ENCODE measurements around the gene RHOXF2B. TPM values are rescaled to one million over a fixed set of nuclear protein-coding genes. Genes with fewer than 3 reads are reported as not detected.
"Not testable (repeated sequence)": the region's sequence is repeated elsewhere in the genome, so short reads cannot be mapped to it uniquely, and the experiment has no call there.

The RHOXF2B gene
- not detected for polyA plus RNA-seq

DNA sequence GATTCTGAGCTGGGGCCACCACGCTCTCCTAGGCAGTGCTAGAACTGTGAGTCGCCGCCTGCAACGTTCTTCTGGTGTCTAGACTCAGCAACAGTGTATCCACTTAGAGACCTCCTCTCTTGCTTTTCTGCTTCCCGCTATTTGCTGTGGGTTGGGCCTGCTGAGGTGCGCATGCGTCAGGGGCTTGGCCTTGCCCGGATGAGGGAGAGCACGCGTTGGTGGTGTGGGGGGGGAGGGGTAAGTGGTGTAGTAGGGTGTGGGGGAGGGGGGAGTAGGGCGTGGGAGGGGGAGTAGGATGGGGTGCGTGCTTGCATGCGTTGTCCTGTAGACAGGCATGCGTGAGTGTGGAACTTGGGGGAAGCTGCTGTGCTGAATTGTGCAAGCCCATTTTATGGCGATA is at the start of gene RHOXF2B:
Gene RHOXF2B, minus strand, starts transcription at position 101 of the 400 bp plus-strand sequence. CDS start 138 bp downstream, outside the sequence.
- H3K4me1 Mint-ChIP-seq; H3K9me3 Mint-ChIP-seq; H3K36me3 Mint-ChIP-seq; H3K27me3 Mint-ChIP-seq (ENCODE audit: low read depth in 3 of 3); DNase-seq; H3K27ac Mint-ChIP-seq; H3K4me3 Mint-ChIP-seq: not testable (repeated sequence)

DNA sequence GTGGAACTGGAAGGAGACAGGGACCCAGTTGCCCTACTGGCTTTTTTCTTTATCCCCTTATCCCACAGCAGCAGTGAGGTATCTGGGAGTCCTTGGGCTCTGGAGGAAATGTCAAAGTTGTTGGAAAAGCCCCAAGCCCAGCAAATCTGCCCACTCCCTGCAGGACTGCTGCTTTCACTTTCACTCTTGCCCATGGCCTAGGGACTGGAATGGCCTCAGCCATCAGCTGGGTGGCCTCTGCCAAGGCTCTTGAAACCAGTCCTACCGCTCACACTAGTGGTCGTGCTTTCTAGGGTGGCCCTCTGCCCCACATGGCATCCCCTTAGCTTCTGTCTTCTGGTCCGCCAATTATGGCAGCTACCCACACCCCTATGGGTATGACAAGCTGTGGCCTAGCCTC is 48.0 kb upstream of the RHOXF2B start:
- Mint-ChIP-seq H3K4me1 (peaks cover 0 to 6% of the 10 kb centered on the region in 2 donors), H3K4me3 (no peak overlapping the region), H3K27ac (peak overlapping the region in 1 of 6 donors; percentile 19), H3K9me3 (no peaks in the 10 kb centered on the region), H3K36me3 (no peaks in the 10 kb centered on the region), H3K27me3 (ENCODE audit: low read depth in 3 of 3) (peaks cover 0 to 2% (median 1%) of the 10 kb centered on the region in 3 donors)
- DNase-seq: no peak

DNA sequence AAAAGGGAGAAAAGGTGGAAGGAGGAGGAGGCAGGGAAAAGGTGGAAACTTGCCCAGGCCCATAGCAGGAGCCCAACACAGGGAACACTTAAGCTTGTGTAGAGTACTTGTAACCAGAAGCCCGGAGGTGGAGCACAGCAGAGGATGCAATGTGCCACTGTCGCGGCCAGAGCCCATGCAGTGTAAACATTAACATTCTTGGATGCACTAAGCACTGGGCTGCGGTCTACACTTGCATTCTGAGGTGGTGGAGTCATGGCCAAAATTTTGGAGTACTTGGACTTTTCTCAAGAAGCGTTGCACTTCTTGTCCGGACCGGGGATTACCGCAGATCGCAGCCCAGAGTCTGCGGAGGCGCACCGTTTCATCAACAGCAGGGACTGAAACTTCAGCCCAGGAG is 42.7 kb upstream of the RHOXF2B start:
- H3K27ac Mint-ChIP-seq: no peak overlapping the region
- no peak for DNase-seq
- no peak overlapping the region for H3K4me3 Mint-ChIP-seq
- peaks cover 0 to 3% (median 2%) of the 10 kb centered on the region in 3 donors for H3K27me3 Mint-ChIP-seq (ENCODE audit: low read depth in 3 of 3)
- no peaks in the 10 kb centered on the region for H3K9me3 Mint-ChIP-seq
- peaks cover 0 to 3% (median 0%) of the 10 kb centered on the region in 3 donors for H3K36me3 Mint-ChIP-seq
- no peaks in the 10 kb centered on the region for H3K4me1 Mint-ChIP-seq

DNA sequence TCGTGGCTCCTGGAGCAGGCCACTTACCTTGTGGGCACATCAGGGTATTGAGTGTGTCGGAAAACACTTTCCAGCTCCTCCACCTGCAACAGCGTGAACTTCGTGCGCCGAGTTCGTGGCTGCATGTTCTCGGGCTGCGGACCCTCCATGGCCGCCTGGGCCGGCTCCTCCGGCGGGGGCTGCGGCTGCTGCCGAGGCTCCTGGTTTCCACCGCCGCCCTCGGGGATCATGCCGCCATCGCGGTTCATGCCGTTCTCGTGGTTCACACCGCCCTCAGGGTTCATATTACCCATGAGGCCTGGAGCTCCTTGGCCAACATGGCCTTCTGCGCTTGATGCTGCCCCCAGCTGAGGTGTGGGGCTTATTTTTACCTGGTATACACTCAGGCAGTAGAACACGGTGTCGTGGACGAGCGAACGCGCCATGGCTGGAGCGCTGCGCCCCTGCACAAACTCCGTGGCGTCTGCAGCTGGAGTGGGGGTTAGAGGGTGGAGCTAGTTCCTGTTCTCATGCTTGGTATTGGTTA is 38.0 kb upstream of the RHOXF2B start, which contains the start of gene RHOXF1:
Gene RHOXF1, minus strand, starts transcription at position 476 of the 526 bp plus-strand sequence. Its CDS starts 51 bp downstream, at position 425.
- DNase-seq: no peak
- no peak within 1 kb of the TSS for H3K27ac Mint-ChIP-seq
- peaks cover 0 to 3% (median 0%) of the 10 kb centered on the region in 3 donors for H3K36me3 Mint-ChIP-seq
- H3K9me3 Mint-ChIP-seq: no peaks in the 10 kb centered on the region
- no peaks in the 10 kb centered on the region for H3K4me1 Mint-ChIP-seq
- H3K4me3 Mint-ChIP-seq: no peak within 1 kb of the TSS
- peaks cover 0 to 3% (median 2%) of the 10 kb centered on the region in 3 donors for H3K27me3 Mint-ChIP-seq (ENCODE audit: low read depth in 3 of 3)

DNA sequence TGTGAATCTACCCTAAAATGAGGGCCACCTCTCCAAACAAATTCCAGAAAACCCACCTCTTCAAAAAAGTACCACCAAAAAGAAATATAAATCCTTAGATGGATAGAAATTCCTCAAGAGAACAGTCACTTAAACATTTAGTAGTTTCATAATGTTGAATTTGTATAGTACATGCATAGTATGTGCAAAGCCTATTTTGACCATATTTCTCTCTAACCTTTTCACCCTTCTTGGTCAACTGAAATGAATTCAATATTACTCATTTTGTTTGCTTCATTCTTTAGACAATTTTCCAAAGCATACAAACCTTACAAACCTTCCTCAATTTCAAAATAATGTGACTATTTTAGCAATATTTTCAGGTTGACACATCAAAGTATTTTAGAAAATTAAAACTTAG is 34.1 kb upstream of the RHOXF2B start:
- Mint-ChIP-seq H3K9me3 (no peaks in the 10 kb centered on the region), H3K27me3 (ENCODE audit: low read depth in 3 of 3) (peaks cover 0 to 2% (median 0%) of the 10 kb centered on the region in 3 donors), H3K4me1 (no peaks in the 10 kb centered on the region), H3K36me3 (no peaks in the 10 kb centered on the region), H3K4me3 (no peak overlapping the region), H3K27ac (no peak overlapping the region)
- DNase-seq: no peak

DNA sequence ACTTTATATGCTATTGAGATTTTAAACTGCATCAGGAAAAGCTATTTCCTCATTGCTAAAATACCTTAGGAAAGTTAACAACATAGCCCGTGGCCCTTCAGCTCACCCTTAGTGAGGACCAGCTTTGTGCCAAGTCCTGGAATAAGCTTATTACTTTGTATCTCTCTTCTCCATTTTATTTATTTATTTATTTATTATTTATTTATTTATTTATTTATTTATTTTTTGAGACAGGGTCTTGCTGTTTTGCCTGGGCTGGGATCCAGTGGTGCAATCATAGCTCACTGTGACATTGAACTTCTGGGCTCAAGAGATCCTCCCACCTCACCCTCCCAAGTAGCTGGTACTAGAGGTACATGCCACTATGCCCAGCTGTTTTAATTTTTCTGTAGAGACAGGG is 31.9 kb upstream of the RHOXF2B start:
- Mint-ChIP-seq H3K4me3 (no peak overlapping the region), H3K27ac (no peak overlapping the region), H3K9me3 (peaks cover 0 to 3% (median 0%) of the 10 kb centered on the region in 6 donors), H3K27me3 (ENCODE audit: low read depth in 3 of 3) (peaks cover 0 to 1% (median 0%) of the 10 kb centered on the region in 3 donors), H3K4me1 (no peaks in the 10 kb centered on the region), H3K36me3 (no peaks in the 10 kb centered on the region)
- no peak for DNase-seq

DNA sequence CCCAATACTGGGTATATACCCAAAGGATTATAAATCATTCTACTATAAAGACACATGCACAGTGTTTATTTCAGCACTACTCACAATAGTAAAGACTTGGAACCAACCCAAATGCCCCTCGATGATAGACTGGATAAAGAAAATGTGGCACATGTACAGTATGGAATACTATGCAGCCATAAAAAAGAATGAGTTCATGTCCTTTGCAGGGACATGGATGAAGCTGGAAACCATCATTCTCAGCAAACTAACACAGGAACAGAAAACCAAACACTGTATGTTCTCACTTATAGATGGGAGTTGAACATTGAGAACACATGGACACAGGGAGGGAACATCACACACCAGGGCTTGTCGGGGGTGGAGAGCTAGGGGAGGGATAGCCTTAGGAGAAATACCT is 27.2 kb upstream of the RHOXF2B start:
- H3K36me3 Mint-ChIP-seq: peaks cover 0 to 11% (median 3%) of the 10 kb centered on the region in 3 donors
- H3K27me3 Mint-ChIP-seq (ENCODE audit: low read depth in 3 of 3); H3K4me1 Mint-ChIP-seq; H3K4me3 Mint-ChIP-seq; DNase-seq; H3K27ac Mint-ChIP-seq: not testable (repeated sequence)
- peaks cover 10 to 34% (median 24%) of the 10 kb centered on the region in 6 donors for H3K9me3 Mint-ChIP-seq

DNA sequence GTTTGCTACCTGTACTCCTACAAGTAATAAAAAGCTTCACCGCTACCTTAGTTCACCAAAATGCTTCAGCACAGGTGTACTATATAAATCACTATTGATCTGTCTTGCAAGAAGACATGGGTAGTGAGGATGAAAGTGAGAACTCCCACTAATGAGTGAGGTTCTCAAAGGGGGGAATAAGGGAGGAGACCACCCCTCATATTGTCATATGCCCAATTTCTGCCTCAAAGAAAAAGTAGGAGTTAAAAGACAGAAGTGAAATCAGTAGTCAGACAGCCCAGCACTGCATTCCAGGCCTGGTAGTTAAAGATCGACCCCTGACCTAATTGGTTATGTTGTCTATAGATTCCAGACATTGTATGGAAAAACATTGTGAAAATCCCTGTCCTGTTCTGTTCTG is 23.6 kb upstream of the RHOXF2B start:
- peaks cover 10 to 34% (median 24%) of the 10 kb centered on the region in 6 donors for H3K9me3 Mint-ChIP-seq
- not testable (repeated sequence) for H3K27me3 Mint-ChIP-seq (ENCODE audit: low read depth in 3 of 3)

DNA sequence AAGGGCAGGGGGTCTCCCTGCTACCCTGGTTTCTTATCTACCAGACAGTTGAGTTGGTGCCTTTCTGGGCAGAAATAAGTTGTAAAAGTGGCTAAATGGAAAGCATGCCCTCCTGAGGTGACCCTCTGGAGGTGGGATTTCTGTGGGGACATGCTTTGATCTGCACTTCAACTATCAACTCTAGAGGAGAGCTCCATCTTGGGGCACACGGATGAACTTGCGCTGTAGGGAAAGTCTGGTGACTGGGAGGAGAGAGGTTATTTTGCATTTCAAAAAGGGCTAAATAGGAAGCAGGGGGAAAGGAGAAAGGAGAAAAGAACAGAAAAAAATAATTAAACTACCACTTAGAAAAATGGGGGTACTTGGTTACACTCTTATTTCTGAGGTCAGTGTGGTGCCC is 12.7 kb upstream of the RHOXF2B start:
- H3K36me3 Mint-ChIP-seq: no peaks in the 10 kb centered on the region

More for the DNA sequence above, 23.6 kb upstream of the RHOXF2B start:
- peaks cover 0 to 11% (median 3%) of the 10 kb centered on the region in 3 donors for H3K36me3 Mint-ChIP-seq
- DNase-seq, H3K27ac Mint-ChIP-seq, H3K4me3 Mint-ChIP-seq, H3K4me1 Mint-ChIP-seq: not testable (repeated sequence)

DNA sequence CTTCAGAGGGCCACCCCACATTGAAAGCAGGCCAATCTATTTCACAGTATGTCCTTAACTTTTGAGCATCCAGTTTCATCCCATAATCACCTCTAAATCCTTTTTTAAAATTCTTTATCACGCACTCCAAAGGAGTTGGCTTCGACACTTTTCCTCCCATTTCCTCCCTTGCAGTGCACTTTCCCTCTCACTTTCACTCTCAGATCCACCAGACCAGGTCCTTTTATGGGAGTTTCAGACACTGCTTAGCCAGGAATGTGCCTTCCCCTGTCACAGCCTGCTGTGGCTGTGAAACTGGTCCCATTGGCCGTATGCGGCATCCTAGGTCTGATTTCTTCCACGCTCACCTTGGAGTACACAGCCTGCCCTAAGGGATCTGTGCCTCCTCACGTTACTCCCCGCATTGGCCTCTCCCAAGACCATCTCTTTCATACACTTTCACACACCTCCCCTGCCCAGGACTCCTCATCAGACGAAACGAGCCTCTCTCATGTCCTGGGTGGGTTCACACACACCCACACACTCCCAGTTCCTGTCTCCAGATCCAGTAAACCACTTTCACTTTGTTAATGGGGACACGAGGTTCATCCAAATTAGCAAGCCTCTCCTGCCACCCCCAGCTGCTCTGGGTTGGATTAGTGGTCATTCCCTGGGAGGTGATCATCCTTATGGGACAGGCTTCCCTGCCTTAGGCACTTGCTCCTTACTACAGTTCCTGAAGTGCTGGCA is 10.0 kb upstream of the RHOXF2B start:
- no peaks in the 10 kb centered on the region for H3K9me3 Mint-ChIP-seq
- H3K36me3 Mint-ChIP-seq: no peaks in the 10 kb centered on the region
- H3K4me1 Mint-ChIP-seq: no peaks in the 10 kb centered on the region
- peak overlapping the region in 1 of 6 donors; percentile 24 for H3K27ac Mint-ChIP-seq
- no peak for DNase-seq
- H3K27me3 Mint-ChIP-seq (ENCODE audit: low read depth in 3 of 3): peaks cover 0 to 5% (median 0%) of the 10 kb centered on the region in 3 donors
- H3K4me3 Mint-ChIP-seq: no peak overlapping the region

More for the DNA sequence above, 12.7 kb upstream of the RHOXF2B start:
- Mint-ChIP-seq H3K27me3 (ENCODE audit: low read depth in 3 of 3) (peaks cover 0 to 5% (median 0%) of the 10 kb centered on the region in 3 donors), H3K4me3 (no peak overlapping the region), H3K9me3 (no peaks in the 10 kb centered on the region), H3K27ac (no peak overlapping the region), H3K4me1 (no peaks in the 10 kb centered on the region)
- DNase-seq: no peak

DNA sequence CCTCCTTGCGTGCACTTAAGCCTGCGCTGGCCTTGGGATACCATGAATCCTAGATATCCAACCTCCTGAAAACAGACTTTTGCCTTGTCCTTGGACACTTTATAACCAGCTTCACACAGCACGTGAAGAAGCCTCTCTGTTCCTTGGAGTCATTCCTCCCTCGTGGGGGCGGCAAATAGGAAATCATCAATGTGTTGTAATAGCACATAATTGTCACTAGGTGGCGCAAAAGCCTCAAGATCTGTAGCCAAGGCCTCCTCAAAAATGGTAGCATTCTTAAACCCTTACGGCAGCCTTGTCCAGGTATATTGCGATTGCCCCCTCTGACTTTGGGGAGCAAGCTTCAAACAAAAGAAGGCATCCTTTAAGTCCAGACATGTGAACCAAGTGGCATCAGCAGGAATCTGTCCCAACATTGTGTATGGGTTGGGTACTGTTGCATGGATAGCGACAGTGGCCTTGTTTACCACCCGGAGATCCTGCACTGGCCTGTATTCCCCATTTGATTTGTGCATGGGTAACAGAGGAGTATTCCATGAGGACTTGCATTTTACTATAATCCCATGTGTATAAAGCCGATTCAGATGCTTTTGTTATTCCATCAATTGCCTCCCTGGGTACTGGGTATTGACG is 8.2 kb upstream of the RHOXF2B start:
- H3K4me1 Mint-ChIP-seq; H3K36me3 Mint-ChIP-seq; DNase-seq; H3K9me3 Mint-ChIP-seq; H3K4me3 Mint-ChIP-seq; H3K27ac Mint-ChIP-seq; H3K27me3 Mint-ChIP-seq (ENCODE audit: low read depth in 3 of 3): not testable (repeated sequence)

DNA sequence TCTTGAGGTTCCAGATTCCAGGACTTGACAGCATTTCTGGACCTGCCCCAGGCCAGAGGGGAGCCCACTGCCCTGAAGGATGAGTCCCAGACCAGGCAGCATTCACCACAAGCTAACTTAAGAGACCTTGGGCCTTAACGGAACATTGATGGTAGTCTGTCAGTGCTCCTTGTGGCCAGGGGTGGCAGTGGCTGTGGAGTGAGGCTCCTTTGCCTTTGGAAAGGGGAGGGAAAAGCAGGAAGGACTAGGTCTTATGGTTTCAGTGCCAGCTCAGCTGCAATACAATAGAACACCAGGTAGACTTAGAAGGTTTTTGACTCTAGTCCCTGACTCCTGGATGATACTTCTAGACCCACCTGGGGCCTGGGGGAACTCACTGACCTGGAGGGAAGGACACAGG is 11.3 kb downstream of the RHOXF2B start:
- not testable (repeated sequence) for H3K4me1 Mint-ChIP-seq; H3K4me3 Mint-ChIP-seq; H3K36me3 Mint-ChIP-seq; H3K27me3 Mint-ChIP-seq (ENCODE audit: low read depth in 3 of 3); DNase-seq; H3K27ac Mint-ChIP-seq; H3K9me3 Mint-ChIP-seq

DNA sequence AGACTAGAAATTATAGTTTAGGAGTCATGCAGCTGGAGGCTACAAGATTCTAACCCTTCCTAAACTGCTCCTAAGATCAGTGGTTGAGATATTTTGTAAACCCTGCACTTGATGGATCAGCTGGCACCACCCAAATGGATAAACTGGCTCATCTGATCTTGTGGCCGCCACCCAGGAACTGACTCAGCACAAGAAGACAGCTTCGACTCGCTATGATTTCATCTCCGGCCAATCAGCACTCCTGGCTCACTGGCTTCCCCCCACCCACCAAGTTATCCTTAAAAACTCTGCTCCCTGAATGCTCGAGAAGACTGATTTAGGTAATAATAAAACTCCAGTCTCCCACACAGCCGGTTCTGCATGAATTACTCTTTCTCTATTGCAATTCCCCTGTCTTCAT is 34.8 kb downstream of the RHOXF2B start:
- H3K27ac Mint-ChIP-seq; H3K4me1 Mint-ChIP-seq; H3K4me3 Mint-ChIP-seq; DNase-seq; H3K27me3 Mint-ChIP-seq (ENCODE audit: low read depth in 3 of 3); H3K9me3 Mint-ChIP-seq; H3K36me3 Mint-ChIP-seq: not testable (repeated sequence)

DNA sequence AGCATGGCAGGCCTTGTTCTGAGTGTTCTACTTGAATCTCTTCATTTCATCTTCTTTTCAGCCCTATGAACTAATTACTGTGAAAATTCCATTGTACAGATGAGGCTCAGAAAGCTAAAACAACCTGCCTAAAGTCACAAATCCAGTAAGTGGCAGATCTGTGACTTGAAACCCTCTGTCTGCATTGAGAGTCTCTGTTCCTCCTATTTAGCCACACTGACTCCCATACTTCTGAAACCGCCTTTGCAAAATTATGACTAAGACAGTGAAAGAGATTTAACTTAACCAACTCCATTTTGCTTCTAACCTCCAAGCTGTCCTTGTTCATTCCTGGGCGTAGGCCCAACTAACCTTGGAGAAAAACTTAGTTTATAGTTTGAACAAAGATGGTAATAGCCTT is 35.2 kb downstream of the RHOXF2B start:
- not testable (repeated sequence) for DNase-seq; H3K36me3 Mint-ChIP-seq; H3K4me3 Mint-ChIP-seq; H3K27ac Mint-ChIP-seq; H3K9me3 Mint-ChIP-seq; H3K4me1 Mint-ChIP-seq; H3K27me3 Mint-ChIP-seq (ENCODE audit: low read depth in 3 of 3)

Data from immature natural killer cell (primary cell).